ENCODE results near the gene WDR83. TPM values are rescaled to one million over a fixed set of nuclear protein-coding genes. Genes with fewer than 3 reads are reported as not detected.

WDR83 gene
- total and polyA plus RNA-seq, 2 experiments from 2014 or later = 12.5 to 18.5 TPM

GRCh38 chr19:12705169-12705568 is 38.6 kb downstream of the WDR83 start:
- TF ChIP-seq CREB1 (CRISPR knock-in tag; IDR thresholded peaks at IDR 0.05; ENCODE audit: low read depth) (no peak), EZH2 (IDR thresholded peaks at IDR 0.05; ENCODE audit: low read depth, unreplicated experiment) (no peak), EZH2phosphoT487 (IDR thresholded peaks at IDR 0.05; ENCODE audit: unreplicated experiment) (no peak), REST (IDR thresholded peaks at IDR 0.05; ENCODE audit: unreplicated experiment) (no peak), ZNF114 (CRISPR knock-in tag; IDR thresholded peaks at IDR 0.05) (no peak), ZNF462 (CRISPR knock-in tag; IDR thresholded peaks at IDR 0.05) (no peak), CTCF (conservative IDR thresholded peaks at IDR 0.05; ENCODE audit: low read depth in 2 of 2) (no peak), STAT1 (IDR thresholded peaks at IDR 0.05; ENCODE audit: unreplicated experiment) (no peak), ZNF331 (CRISPR knock-in tag; IDR thresholded peaks at IDR 0.05; ENCODE audit: low read depth) (no peak), NANOG (IDR thresholded peaks at IDR 0.05; ENCODE audit: borderline replicate concordance) (no peak)
- peaks cover 91% of the 10 kb centered on the region for H3K36me3 Mint-ChIP-seq (ENCODE audit: low read depth)
- peaks cover 16% of the 10 kb centered on the region for H3K27me3 Mint-ChIP-seq (ENCODE audit: insufficient read depth, low read depth, poor library complexity)
- Histone ChIP-seq H3K9me2 (ENCODE audit: insufficient read depth) (no peaks in the 10 kb centered on the region), H3K27me3 (ENCODE audit: insufficient read depth) (no peaks in the 10 kb centered on the region), H3K4me3 (no peak overlapping the region), H4K20me1 (replicated peaks; ENCODE audit: insufficient read depth) (peaks cover 26% of the 10 kb centered on the region), H3K4me2 (no peak overlapping the region), H3K27ac (ENCODE audit: low read depth) (no peak overlapping the region), H3K36me3 (ENCODE audit: insufficient read depth) (peaks cover 71% of the 10 kb centered on the region), H3K4me1 (ENCODE audit: insufficient read depth) (no peaks in the 10 kb centered on the region), H3F3A (replicated peaks; ENCODE audit: low read depth) (peaks cover 56% of the 10 kb centered on the region), H2AFZ (no peak overlapping the region), H3K79me2 (replicated peaks; ENCODE audit: insufficient read depth) (peaks cover 4% of the 10 kb centered on the region; the same call in 1 of the 2 replicates)
- peak overlapping the region; percentile 59; the same call in 1 of the 2 replicates for H3K27ac Mint-ChIP-seq
- H3K9me3 Mint-ChIP-seq = no peaks in the 10 kb centered on the region
- H3K4me3 Mint-ChIP-seq = no peak overlapping the region
- H3K4me1 Mint-ChIP-seq = peaks cover 9% of the 10 kb centered on the region; the same call in 2 of the 3 replicates
- ATAC-seq (no peak), DNase-seq (ENCODE audit: low spot score) (no peak)
